ENCODE measurements around the gene SENP1.

DNA sequence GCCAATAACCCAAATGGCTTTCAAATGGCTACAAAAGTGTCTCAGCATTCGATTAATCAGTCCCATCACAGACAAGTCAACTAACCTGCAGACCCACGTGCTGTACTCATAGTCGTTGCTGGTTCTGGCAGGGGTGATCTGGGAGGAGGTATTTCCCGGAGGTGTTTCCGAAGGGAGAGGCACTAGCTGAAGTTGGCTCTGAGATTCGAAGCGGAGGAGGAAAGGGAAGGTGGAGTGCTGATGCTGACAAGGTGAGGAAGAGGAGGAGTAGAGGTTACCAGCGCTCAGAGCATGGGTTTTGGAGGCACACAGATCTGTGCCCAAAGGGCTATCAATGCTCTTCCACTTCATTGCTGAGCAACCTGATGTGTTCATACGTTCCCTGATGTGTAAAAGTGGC lies 81.1 kb downstream of the SENP1 start:
- TF ChIP-seq CTCF (IDR thresholded peaks at IDR 0.05) (no peak), EP300 (IDR thresholded peaks at IDR 0.05) (no peak), POLR2A (IDR thresholded peaks at IDR 0.05) (no peak), POLR2AphosphoS5 (IDR thresholded peaks at IDR 0.05) (no peak)

Data from sigmoid colon (tissue), 4 donors.